GM23338 (cell line): ENCODE results near the gene ZIC2. TPM values are rescaled to one million over a fixed set of nuclear protein-coding genes. Genes with fewer than 3 reads are reported as not detected.

Source experiments
- ATAC-seq: fragments of 200-7000 bp; cut with Tn5 transposase; 3 replicates; pipeline ENCODE4 v1.9.1; 2020
- DNase-seq: peaks from one replicate; pipeline ENCODE4 v3.0.0-alpha.2; 2015; ENCODE audit warnings: low spot score
- H2AFZ ChIP-seq: fragments of 200-600 bp; sonication (generic); 2 replicates; pipeline ENCODE4 v1.8.0; 2016; ENCODE audit warnings: antibody characterized with exemption, mild to moderate bottlenecking, moderate library complexity
- H3F3A ChIP-seq: fragments of 200-600 bp; sonication (generic); replicated peaks from 2 replicates; pipeline ENCODE4 v1.8.0; 2017; ENCODE audit warnings: antibody characterized with exemption, mixed run types, low read depth
- H3K27ac ChIP-seq: fragments of 200-600 bp; sonication (generic); 2 replicates; pipeline ENCODE4 v1.6.1; 2016; ENCODE audit warnings: low read depth
- H3K27me3 ChIP-seq: fragments of 200-600 bp; sonication (generic); 2 replicates; pipeline ENCODE4 v1.8.0; 2016; ENCODE audit warnings: mild to moderate bottlenecking, mixed run types, moderate library complexity; ENCODE audit not compliant: insufficient read depth
- H3K36me3 ChIP-seq: fragments of 200-600 bp; sonication (generic); 2 replicates; pipeline ENCODE4 v1.8.0; 2016; ENCODE audit warnings: mild to moderate bottlenecking; ENCODE audit not compliant: insufficient read depth
- H3K4me1 ChIP-seq: fragments of 200-600 bp; sonication (generic); 2 replicates; pipeline ENCODE4 v1.8.0; 2016; ENCODE audit warnings: mild to moderate bottlenecking, moderate library complexity; ENCODE audit not compliant: insufficient read depth
- H3K4me2 ChIP-seq: fragments of 200-600 bp; sonication (generic); 2 replicates; pipeline ENCODE4 v1.7.1; 2017; ENCODE audit warnings: mixed run types
- H3K4me3 ChIP-seq: fragments of 200-600 bp; sonication (generic); 2 replicates; pipeline ENCODE4 v1.6.1; 2016; ENCODE audit warnings: mixed run types
- H3K79me2 ChIP-seq: fragments of 200-600 bp; sonication (generic); replicated peaks from 2 replicates; pipeline ENCODE4 v1.8.0; 2017; ENCODE audit warnings: mild to moderate bottlenecking; ENCODE audit not compliant: insufficient read depth
- H3K9me2 ChIP-seq: fragments of 200-600 bp; sonication (generic); 2 replicates; pipeline ENCODE4 v1.8.0; 2017; ENCODE audit not compliant: insufficient read depth
- H4K20me1 ChIP-seq: fragments of 200-600 bp; sonication (generic); replicated peaks from 2 replicates; pipeline ENCODE4 v1.8.0; 2017; ENCODE audit warnings: mild to moderate bottlenecking; ENCODE audit not compliant: insufficient read depth
- H3K27ac Mint-ChIP-seq: 2 replicates; pipeline ENCODE4 v1.8.0; 2020; ENCODE audit warnings: inconsistent platforms, mild to moderate bottlenecking, moderate library complexity, mixed read lengths
- H3K27me3 Mint-ChIP-seq: 3 replicates; pipeline ENCODE4 v1.8.0; 2022; ENCODE audit warnings: low read depth, mild to moderate bottlenecking, moderate library complexity, mixed read lengths, inconsistent platforms; ENCODE audit not compliant: insufficient read depth, poor library complexity
- H3K36me3 Mint-ChIP-seq: 3 replicates; pipeline ENCODE4 v1.8.0; 2021; ENCODE audit warnings: low read depth, mild to moderate bottlenecking, inconsistent platforms, moderate library complexity, mixed read lengths
- H3K4me1 Mint-ChIP-seq: 3 replicates; pipeline ENCODE4 v1.8.0; 2020; ENCODE audit warnings: mild to moderate bottlenecking, inconsistent platforms, mixed read lengths
- H3K4me3 Mint-ChIP-seq: 3 replicates; pipeline ENCODE4 v1.8.0; 2021; ENCODE audit warnings: moderate library complexity, mild to moderate bottlenecking, inconsistent platforms, mixed read lengths
- H3K9me3 Mint-ChIP-seq: 3 replicates; pipeline ENCODE4 v1.8.0; 2020; ENCODE audit warnings: moderate library complexity, mild to moderate bottlenecking, inconsistent platforms, mixed read lengths
- EZH2 ChIP-seq: fragments of 200-600 bp; sonication (generic); IDR thresholded peaks from one replicate; pipeline ENCODE4 v1.8.0; 2017; ENCODE audit warnings: antibody characterized with exemption, mild to moderate bottlenecking, low read depth; ENCODE audit not compliant: unreplicated experiment
- NANOG ChIP-seq: IDR thresholded peaks from 2 replicates; pipeline ENCODE4 v1.6.1; 2016; ENCODE audit warnings: antibody characterized with exemption, borderline replicate concordance
- REST ChIP-seq: IDR thresholded peaks from one replicate; pipeline ENCODE4 v1.6.1; 2018; ENCODE audit warnings: antibody characterized with exemption; ENCODE audit not compliant: unreplicated experiment
- ZNF462 ChIP-seq: fragments of 250-450 bp; sonication (Bioruptor Pico); IDR thresholded peaks from 2 replicates; pipeline ENCODE4 v1.5.0; 2020; ENCODE audit warnings: mild to moderate bottlenecking, moderate library complexity
- polyA plus RNA-seq: library from polyadenylated mRNA; unstranded; fragments of >200 nt; fragmentation: Nextera tagmentation; extraction: Ambion mirVana; gene quantifications from 2 replicates; pipeline ENCODE4 v1.2.1, GENCODE V29; 2016
- total RNA-seq: library from RNA; depleted of rRNA; stranded (reverse); fragments of >200 nt; shearing (Covaris generic); gene quantifications from 2 replicates; pipeline ENCODE4 v1.2.3, GENCODE V29; 2014

Gene ZIC2
- total and polyA plus RNA-seq, 2 experiments from 2014 or later = 63.2 to 87.9 TPM

GRCh38 chr13:99992949-99993351 lies 11.4 kb downstream of the ZIC2 start (continued):
- no peak for TF ChIP-seq ZNF462
- no peak for TF ChIP-seq NANOG

- Histone ChIP-seq H3K4me2 (peak overlapping the region; percentile 74), H3K79me2 (no peaks in the 10 kb centered on the region), H3K27me3 (peaks cover 92% of the 10 kb centered on the region), H3K4me3 (peak overlapping the region; percentile 10; the same call in 1 of the 2 replicates), H3K4me1 (peaks cover 56% of the 10 kb centered on the region), H3K36me3 (no peaks in the 10 kb centered on the region), H3F3A (peaks cover 29% of the 10 kb centered on the region), H2AFZ (no peak overlapping the region), H3K9me2 (no peaks in the 10 kb centered on the region), H3K27ac (no peak overlapping the region), H4K20me1 (no peaks in the 10 kb centered on the region)
- H3K36me3 Mint-ChIP-seq = no peaks in the 10 kb centered on the region
- DNase-seq (peak; percentile 31), ATAC-seq (no peak)
- no peaks in the 10 kb centered on the region for H3K9me3 Mint-ChIP-seq
- peaks cover 78% of the 10 kb centered on the region for H3K27me3 Mint-ChIP-seq
- H3K27ac Mint-ChIP-seq = no peak overlapping the region
- H3K4me3 Mint-ChIP-seq = peak overlapping the region; percentile 14; the same call in 2 of the 3 replicates
- peaks cover 61% of the 10 kb centered on the region for H3K4me1 Mint-ChIP-seq
- TF ChIP-seq REST (no peak), EZH2 (peak; percentile 37)
These were observed 12.4 kb downstream of the ZIC2 start for GRCh38 chr13:99993660-99994637.
